GM18873 (cell line): ENCODE results near the gene CDY1B.
"Not testable (repeated sequence)": the region's sequence is repeated elsewhere in the genome, so short reads cannot be mapped to it uniquely, and the experiment has no call there.

Experiments used
- ATAC-seq: cut with Tn5 transposase; IDR thresholded peaks from one replicate; pipeline ENCODE4 v1.9.1; 2021; ENCODE audit warnings: mild to moderate bottlenecking, moderate library complexity, moderate number of reproducible peaks; ENCODE audit not compliant: unreplicated experiment, low FRiP score

CDY1B gene, protein sequence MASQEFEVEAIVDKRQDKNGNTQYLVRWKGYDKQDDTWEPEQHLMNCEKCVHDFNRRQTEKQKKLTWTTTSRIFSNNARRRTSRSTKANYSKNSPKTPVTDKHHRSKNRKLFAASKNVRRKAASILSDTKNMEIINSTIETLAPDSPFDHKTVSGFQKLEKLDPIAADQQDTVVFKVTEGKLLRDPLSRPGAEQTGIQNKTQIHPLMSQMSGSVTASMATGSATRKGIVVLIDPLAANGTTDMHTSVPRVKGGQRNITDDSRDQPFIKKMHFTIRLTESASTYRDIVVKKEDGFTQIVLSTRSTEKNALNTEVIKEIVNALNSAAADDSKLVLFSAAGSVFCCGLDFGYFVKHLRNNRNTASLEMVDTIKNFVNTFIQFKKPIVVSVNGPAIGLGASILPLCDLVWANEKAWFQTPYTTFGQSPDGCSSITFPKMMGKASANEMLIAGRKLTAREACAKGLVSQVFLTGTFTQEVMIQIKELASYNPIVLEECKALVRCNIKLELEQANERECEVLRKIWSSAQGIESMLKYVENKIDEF

DNA sequence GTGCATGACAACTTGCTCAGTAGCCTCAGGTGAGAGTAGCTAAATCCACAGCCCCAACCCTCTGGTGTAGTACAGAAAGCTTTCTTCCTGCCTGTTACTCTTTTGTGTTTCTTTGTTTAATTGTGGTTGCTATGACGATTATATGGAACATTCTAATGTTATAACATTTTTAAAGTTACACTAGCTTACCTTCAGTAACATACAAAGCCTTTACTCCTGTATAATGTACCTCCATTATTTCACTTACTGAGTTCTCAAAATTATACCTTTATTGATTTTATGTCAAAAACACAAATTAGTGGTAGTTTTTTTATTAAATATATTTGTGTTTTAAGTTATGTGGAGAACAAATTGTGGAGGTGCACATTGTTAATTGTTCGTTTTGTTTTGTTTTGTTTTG, at the start of gene CDY1B:
Gene CDY1B (minus strand): TSS at position 101 of the 400 bp plus-strand sequence. CDS start 331 bp downstream, outside the sequence.
- ATAC-seq, result not testable (repeated sequence)

DNA sequence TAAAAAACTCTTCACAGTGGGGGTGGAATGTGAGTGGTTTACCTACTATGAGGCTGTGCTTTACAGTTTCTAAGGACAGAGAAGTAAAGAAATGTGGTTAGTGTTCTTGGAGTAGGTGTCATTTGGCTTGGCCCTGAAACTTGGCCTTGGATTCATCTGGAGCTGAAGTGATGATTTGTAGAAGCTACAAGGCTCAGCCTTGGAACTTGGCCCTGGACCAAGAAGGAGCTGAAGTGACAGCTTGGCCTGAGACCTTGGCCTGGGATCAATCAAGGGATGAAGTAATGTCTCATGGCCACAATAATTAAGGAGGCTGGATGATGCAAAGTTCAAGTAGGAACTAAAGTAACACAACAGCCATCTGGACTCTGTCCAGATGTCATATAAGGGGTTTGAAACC, 1.7 kb upstream of the CDY1B start:
- ATAC-seq, result not testable (repeated sequence)

DNA sequence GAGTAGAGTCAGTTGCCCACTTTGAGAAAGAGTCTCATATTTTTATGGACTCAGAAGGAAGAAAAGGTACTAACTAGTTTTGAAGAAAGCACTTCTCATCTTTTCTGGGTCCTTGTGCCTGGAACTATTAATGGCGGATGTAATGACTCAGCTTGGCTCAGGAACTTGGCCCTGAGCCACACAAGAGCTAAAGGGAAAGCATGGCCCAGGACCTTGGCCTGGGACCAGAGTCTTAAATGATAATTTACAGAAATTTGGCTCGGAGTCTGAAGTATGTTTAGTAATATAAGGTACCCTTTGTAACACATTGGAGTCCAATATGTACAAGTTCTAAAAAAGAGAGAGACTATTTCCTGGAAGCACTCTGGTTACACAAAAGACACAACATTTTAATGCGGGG, 4.6 kb downstream of the CDY1B start:
- ATAC-seq, result not testable (repeated sequence)

DNA sequence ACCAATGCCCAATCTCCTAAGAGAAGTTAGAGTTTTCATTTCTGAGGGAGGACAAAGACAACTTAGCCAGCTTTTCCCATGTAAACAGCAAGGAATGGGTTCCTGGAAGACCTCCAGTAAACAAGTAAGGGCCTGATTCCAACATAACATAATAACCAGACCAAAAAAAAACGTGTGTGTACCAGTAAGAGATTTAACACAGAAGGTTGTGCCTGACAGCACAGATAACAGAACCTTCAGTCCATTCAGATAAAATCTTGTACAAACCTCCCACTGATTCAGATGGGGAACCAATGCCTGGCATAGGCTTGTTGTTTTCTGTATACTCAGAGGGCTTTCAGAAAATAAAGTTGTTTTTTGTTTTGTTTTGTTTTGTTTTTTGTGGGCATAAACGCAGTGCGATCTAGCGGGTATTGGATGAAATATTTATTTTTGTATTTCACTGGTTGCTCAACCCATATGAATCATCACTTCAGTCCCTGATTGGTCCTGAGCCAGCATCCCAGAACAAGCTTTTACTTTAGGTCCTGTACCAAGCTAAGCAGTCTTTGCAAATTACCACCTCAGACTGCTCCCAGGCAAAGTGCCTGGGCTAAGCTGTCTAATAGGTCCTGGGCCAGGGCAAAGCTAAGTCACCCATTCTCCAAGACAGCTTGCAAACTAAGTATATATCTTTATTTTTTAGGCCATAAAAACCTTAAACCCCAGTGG, 8.7 kb downstream of the CDY1B start:
- not testable (repeated sequence) for ATAC-seq

DNA sequence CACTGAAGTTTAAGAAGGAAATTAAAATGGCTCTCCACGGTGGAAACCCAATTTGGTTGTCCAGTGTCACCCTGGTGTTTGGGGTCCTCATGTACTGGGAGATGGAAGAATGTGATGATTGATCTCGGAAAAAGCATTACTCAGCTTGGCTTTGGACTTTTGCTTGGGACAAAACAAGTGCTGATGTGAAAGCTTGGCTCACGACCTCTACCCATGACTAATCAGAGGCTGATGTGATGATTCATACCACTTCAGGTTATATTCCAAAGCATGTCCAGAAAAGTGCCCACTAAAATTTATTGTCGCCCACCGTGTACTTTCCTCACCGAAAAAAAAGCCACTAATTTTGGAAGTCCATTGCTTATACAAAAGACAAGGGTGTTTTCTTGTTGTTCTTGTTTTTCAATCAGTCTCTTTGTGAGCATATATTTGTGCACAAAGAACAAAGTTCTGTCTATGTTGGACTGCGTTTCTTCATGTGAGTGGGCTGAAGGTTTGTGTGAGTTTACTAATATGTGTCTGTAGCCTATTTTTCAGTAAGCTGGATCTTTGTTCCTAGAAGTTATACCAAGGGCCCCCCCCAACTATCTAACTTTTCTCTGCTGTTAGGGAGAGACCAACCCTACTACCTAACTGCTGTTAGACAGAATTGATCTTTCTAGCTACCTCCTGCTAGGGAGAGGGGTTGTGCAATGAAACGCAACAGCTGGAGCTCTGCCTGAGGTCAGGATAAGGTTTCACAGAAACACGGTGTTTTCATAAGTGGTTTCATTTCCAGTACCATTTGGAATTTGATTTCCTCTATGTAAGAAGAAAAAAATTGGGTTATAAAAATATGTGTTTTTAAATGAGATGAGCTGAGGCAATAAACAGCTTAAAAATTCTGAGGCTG, 21.4 kb downstream of the CDY1B start:
- ATAC-seq, result not testable (repeated sequence)
